EL (cell line): ENCODE results near the gene TYK2.
A peak's percentile ranks its signal among the peaks of the same experiment; 100 is the strongest.
"Not testable (repeated sequence)": the region's sequence is repeated elsewhere in the genome, so short reads cannot be mapped to it uniquely, and the experiment has no call there.

Source experiments
- DNase-seq: peaks from one replicate; pipeline ENCODE4 v3.0.0-alpha.2; 2016

Gene TYK2

GRCh38 chr19:10368101-10368803, 12.1 kb downstream of the TYK2 start:
- peak; percentile 22 for DNase-seq

GRCh38 chr19:10366950-10367512, 13.3 kb downstream of the TYK2 start:
- not testable (repeated sequence) for DNase-seq

GRCh38 chr19:10365518-10365917, 14.9 kb downstream of the TYK2 start:
- no peak for DNase-seq

- DNase-seq = no peak
Measured at GRCh38 chr19:10364644-10365043, 15.7 kb downstream of the TYK2 start.

- peak; percentile 21 for DNase-seq
Measured at GRCh38 chr19:10363789-10364281, 16.5 kb downstream of the TYK2 start.

- no peak for DNase-seq
Measured at GRCh38 chr19:10362259-10362658, 18.1 kb downstream of the TYK2 start.

- DNase-seq = no peak
Measured at GRCh38 chr19:10361569-10362011, 18.8 kb downstream of the TYK2 start.

GRCh38 chr19:10356431-10356830, 23.9 kb downstream of the TYK2 start:
- no peak for DNase-seq

- DNase-seq = no peak
Measured at GRCh38 chr19:10353793-10354391, 26.5 kb downstream of the TYK2 start.

GRCh38 chr19:10352764-10353671, 27.4 kb downstream of the TYK2 start:
- DNase-seq = no peak

- no peak for DNase-seq
Measured at GRCh38 chr19:10346509-10346908, 33.9 kb downstream of the TYK2 start.

GRCh38 chr19:10344780-10345179, 35.6 kb downstream of the TYK2 start:
- peak; percentile 70 for DNase-seq

- no peak for DNase-seq
Measured at GRCh38 chr19:10343495-10343894, 36.9 kb downstream of the TYK2 start.

- no peak for DNase-seq
Measured at GRCh38 chr19:10339977-10340376, 40.4 kb downstream of the TYK2 start.

GRCh38 chr19:10339380-10339960, 40.9 kb downstream of the TYK2 start, which contains the start of gene ICAM3:
TSS of gene ICAM3 (minus strand) at chr19:10339624. CDS start at chr19:10339614, 10 bp downstream.
- DNase-seq = no peak

- DNase-seq = no peak
Measured at GRCh38 chr19:10338940-10339339, 41.4 kb downstream of the TYK2 start.

- not testable (repeated sequence) for DNase-seq
Measured at GRCh38 chr19:10336725-10337124, 43.6 kb downstream of the TYK2 start.

GRCh38 chr19:10335352-10335985, 44.9 kb downstream of the TYK2 start:
- no peak for DNase-seq

- peak; percentile 98 for DNase-seq
Measured at GRCh38 chr19:10334588-10335351, 45.6 kb downstream of the TYK2 start.

GRCh38 chr19:10333758-10334587, 46.4 kb downstream of the TYK2 start:
- peak; percentile 15 for DNase-seq
